MM.1S (cell line): ENCODE results near the gene PTPRN2.

Source experiments
- DNase-seq: peaks from one replicate; pipeline ENCODE4 v3.0.0-alpha.2; 2015
- H2AFZ ChIP-seq: fragments of 300-600 bp; sonication (generic); 2 replicates; pipeline ENCODE4 v1.6.0; 2016; ENCODE audit warnings: antibody characterized with exemption, low read length
- H3F3A ChIP-seq: fragments of 300-600 bp; sonication (generic); 2 replicates; pipeline ENCODE4 v1.6.1; 2016; ENCODE audit warnings: mild to moderate bottlenecking, antibody characterized with exemption, low read length, moderate library complexity, mixed read lengths; ENCODE audit not compliant: insufficient read depth
- H3K27ac ChIP-seq: fragments of 300-600 bp; sonication (generic); 2 replicates; pipeline ENCODE4 v1.5.1; 2016; ENCODE audit warnings: mild to moderate bottlenecking, low read length
- H3K27me3 ChIP-seq: fragments of 300-600 bp; sonication (generic); replicated peaks from 2 replicates; pipeline ENCODE4 v1.6.0; 2016; ENCODE audit warnings: low read length; ENCODE audit not compliant: insufficient read depth
- H3K36me3 ChIP-seq: fragments of 300-600 bp; sonication (generic); replicated peaks from 2 replicates; pipeline ENCODE4 v1.6.1; 2016; ENCODE audit warnings: mild to moderate bottlenecking, low read length, mixed read lengths; ENCODE audit not compliant: insufficient read depth
- H3K4me1 ChIP-seq: fragments of 300-600 bp; sonication (generic); 2 replicates; pipeline ENCODE4 v1.6.1; 2016; ENCODE audit warnings: low read length, mixed read lengths
- H3K4me2 ChIP-seq: fragments of 300-600 bp; sonication (generic); 2 replicates; pipeline ENCODE4 v1.6.0; 2016; ENCODE audit warnings: low read depth, low read length
- H3K4me3 ChIP-seq: fragments of 300-600 bp; sonication (generic); 2 replicates; pipeline ENCODE4 v1.5.1; 2016; ENCODE audit warnings: low read length, mixed read lengths
- H3K79me2 ChIP-seq: fragments of 300-600 bp; sonication (generic); 2 replicates; pipeline ENCODE4 v1.6.1; 2016; ENCODE audit warnings: mixed run types, low read length, mixed read lengths
- H3K9ac ChIP-seq: fragments of 300-600 bp; sonication (generic); 2 replicates; pipeline ENCODE4 v1.6.1; 2016; ENCODE audit warnings: low read length, mixed read lengths
- H3K9me2 ChIP-seq: fragments of 300-600 bp; sonication (generic); replicated peaks from 2 replicates; pipeline ENCODE4 v1.6.1; 2016; ENCODE audit warnings: mild to moderate bottlenecking, low read length, mixed read lengths; ENCODE audit not compliant: insufficient read depth
- H3K9me3 ChIP-seq: fragments of 300-600 bp; sonication (generic); replicated peaks from 2 replicates; pipeline ENCODE4 v1.6.1; 2016; ENCODE audit warnings: mild to moderate bottlenecking, low read length, mixed read lengths; ENCODE audit not compliant: insufficient read depth
- H4K20me1 ChIP-seq: fragments of 300-600 bp; sonication (generic); 2 replicates; pipeline ENCODE4 v1.6.1; 2016; ENCODE audit warnings: mild to moderate bottlenecking, low read length, moderate library complexity, mixed read lengths; ENCODE audit not compliant: insufficient read depth
- EZH2 ChIP-seq: fragments of 300-600 bp; sonication (generic); optimal IDR thresholded peaks from 2 replicates; pipeline ENCODE3; 2017; ENCODE audit warnings: low read depth, mild to moderate bottlenecking, antibody characterized with exemption, low read length, mixed read lengths
- EZH2phosphoT487 ChIP-seq: fragments of 300-600 bp; sonication (generic); IDR thresholded peaks from 2 replicates; pipeline ENCODE4 v1.6.1; 2018; ENCODE audit warnings: antibody characterized with exemption, low read length
- TF ChIP-seq, protein P1 (sequence below): fragments of 300-600 bp; sonication (generic); IDR thresholded peaks from 2 replicates; pipeline ENCODE4 v1.5.1; 2016; ENCODE audit warnings: antibody characterized with exemption, low read length, mixed read lengths

PTPRN2 gene

GRCh38 chr7:158424531-158424930 lies 163.1 kb downstream of the PTPRN2 start:
- Histone ChIP-seq H3K4me1 (no peaks in the 10 kb centered on the region), H3K9me3 (no peaks in the 10 kb centered on the region), H3K9ac (no peak overlapping the region), H3K36me3 (no peaks in the 10 kb centered on the region), H3K4me3 (no peak overlapping the region), H3K4me2 (no peak overlapping the region), H3K27ac (no peak overlapping the region), H3K79me2 (no peaks in the 10 kb centered on the region), H3K9me2 (no peaks in the 10 kb centered on the region), H2AFZ (no peak overlapping the region), H4K20me1 (no peaks in the 10 kb centered on the region), H3K27me3 (peaks cover 72% of the 10 kb centered on the region), H3F3A (no peaks in the 10 kb centered on the region)
- TF ChIP-seq EZH2, result no peak
- TF ChIP-seq EZH2phosphoT487, result no peak
- TF ChIP-seq, protein P1, sequence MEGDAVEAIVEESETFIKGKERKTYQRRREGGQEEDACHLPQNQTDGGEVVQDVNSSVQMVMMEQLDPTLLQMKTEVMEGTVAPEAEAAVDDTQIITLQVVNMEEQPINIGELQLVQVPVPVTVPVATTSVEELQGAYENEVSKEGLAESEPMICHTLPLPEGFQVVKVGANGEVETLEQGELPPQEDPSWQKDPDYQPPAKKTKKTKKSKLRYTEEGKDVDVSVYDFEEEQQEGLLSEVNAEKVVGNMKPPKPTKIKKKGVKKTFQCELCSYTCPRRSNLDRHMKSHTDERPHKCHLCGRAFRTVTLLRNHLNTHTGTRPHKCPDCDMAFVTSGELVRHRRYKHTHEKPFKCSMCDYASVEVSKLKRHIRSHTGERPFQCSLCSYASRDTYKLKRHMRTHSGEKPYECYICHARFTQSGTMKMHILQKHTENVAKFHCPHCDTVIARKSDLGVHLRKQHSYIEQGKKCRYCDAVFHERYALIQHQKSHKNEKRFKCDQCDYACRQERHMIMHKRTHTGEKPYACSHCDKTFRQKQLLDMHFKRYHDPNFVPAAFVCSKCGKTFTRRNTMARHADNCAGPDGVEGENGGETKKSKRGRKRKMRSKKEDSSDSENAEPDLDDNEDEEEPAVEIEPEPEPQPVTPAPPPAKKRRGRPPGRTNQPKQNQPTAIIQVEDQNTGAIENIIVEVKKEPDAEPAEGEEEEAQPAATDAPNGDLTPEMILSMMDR, result no peak
- no peak for DNase-seq

DNA sequence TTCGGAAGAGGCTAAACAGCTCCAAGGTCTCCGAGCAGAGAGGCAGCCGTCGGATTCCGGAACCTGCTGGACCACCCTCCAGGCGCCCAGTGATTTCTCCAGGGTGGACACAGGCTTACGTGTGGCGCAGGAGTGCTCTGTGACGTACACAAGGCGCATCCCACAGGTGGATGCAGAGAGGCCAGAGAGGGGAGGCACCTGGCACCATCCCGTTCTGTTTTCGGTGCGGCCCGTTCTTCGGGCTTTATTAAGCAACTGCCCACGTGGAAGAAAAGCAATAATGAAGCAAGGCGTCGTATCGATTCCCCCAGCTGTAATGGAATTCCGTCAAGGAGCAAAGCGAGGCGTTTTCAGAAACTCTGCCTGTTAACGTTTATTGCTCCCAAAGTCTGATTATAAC lies 163.6 kb downstream of the PTPRN2 start:
- Histone ChIP-seq H3K79me2 (no peaks in the 10 kb centered on the region), H2AFZ (no peak overlapping the region), H3K9ac (no peak overlapping the region), H3K4me3 (no peak overlapping the region), H3K4me1 (no peaks in the 10 kb centered on the region), H3K9me2 (no peaks in the 10 kb centered on the region), H4K20me1 (no peaks in the 10 kb centered on the region), H3K4me2 (no peak overlapping the region), H3K9me3 (no peaks in the 10 kb centered on the region), H3K36me3 (no peaks in the 10 kb centered on the region), H3K27me3 (peaks cover 72% of the 10 kb centered on the region), H3F3A (no peaks in the 10 kb centered on the region), H3K27ac (no peak overlapping the region)
- DNase-seq, result no peak
- TF ChIP-seq EZH2 (no peak), EZH2phosphoT487 (0 out of 2 replicates have a peak, but pooled peaks have one; percentile 32)

GRCh38 chr7:158422887-158423560 lies 164.6 kb downstream of the PTPRN2 start:
- Histone ChIP-seq H3K79me2 (no peaks in the 10 kb centered on the region), H3K9me2 (no peaks in the 10 kb centered on the region), H3K27ac (no peak overlapping the region), H3K9me3 (no peaks in the 10 kb centered on the region), H4K20me1 (no peaks in the 10 kb centered on the region), H3K4me1 (no peaks in the 10 kb centered on the region), H3K4me3 (no peak overlapping the region), H3K9ac (no peak overlapping the region), H3K27me3 (peaks cover 68% of the 10 kb centered on the region), H2AFZ (no peak overlapping the region), H3K36me3 (no peaks in the 10 kb centered on the region), H3F3A (no peaks in the 10 kb centered on the region), H3K4me2 (no peak overlapping the region)
- DNase-seq, result no peak
- no peak for TF ChIP-seq EZH2
- TF ChIP-seq, protein P1, result no peak
- no peak for TF ChIP-seq EZH2phosphoT487

GRCh38 chr7:158422196-158422886 lies 165.3 kb downstream of the PTPRN2 start:
- peaks cover 67% of the 10 kb centered on the region for H3K27me3 ChIP-seq
- no peak overlapping the region for H2AFZ ChIP-seq
- H3K36me3 ChIP-seq, result no peaks in the 10 kb centered on the region
- no peaks in the 10 kb centered on the region for H3K4me1 ChIP-seq
- TF ChIP-seq EZH2phosphoT487 (no peak), EZH2 (no peak)
- TF ChIP-seq, protein P1, result no peak
- H3K9me3 ChIP-seq, result no peaks in the 10 kb centered on the region
- no peaks in the 10 kb centered on the region for H4K20me1 ChIP-seq
- H3K4me2 ChIP-seq, result no peak overlapping the region
- no peak overlapping the region for H3K4me3 ChIP-seq
- no peaks in the 10 kb centered on the region for H3K9me2 ChIP-seq
- no peaks in the 10 kb centered on the region for H3F3A ChIP-seq
- no peak overlapping the region for H3K9ac ChIP-seq
- no peak for DNase-seq
- no peak overlapping the region for H3K27ac ChIP-seq
- no peaks in the 10 kb centered on the region for H3K79me2 ChIP-seq
